Hepatocyte (in vitro differentiated cells): ENCODE data around the gene VTN. TPM values are rescaled to one million over a fixed set of nuclear protein-coding genes. Genes with fewer than 3 reads are reported as not detected.

ENCODE experiments used
- DNase-seq: peaks from one replicate; pipeline ENCODE4 v3.0.0-alpha.2; 2016; ENCODE audit warnings: low spot score
- H2AFZ ChIP-seq: fragments of 200-600 bp; sonication (generic); 2 replicates; pipeline ENCODE4 v1.6.0; 2016; ENCODE audit warnings: antibody characterized with exemption, mild to moderate bottlenecking
- H3K27ac ChIP-seq: fragments of 200-600 bp; sonication (generic); 2 replicates; pipeline ENCODE4 v1.5.1; 2016; ENCODE audit warnings: mild to moderate bottlenecking
- H3K27me3 ChIP-seq: fragments of 200-600 bp; sonication (generic); 2 replicates; pipeline ENCODE4 v1.6.1; 2016
- H3K36me3 ChIP-seq: fragments of 200-600 bp; sonication (generic); replicated peaks from 2 replicates; pipeline ENCODE4 v1.5.1; 2016; ENCODE audit warnings: low read depth; ENCODE audit not compliant: insufficient read depth
- H3K4me1 ChIP-seq: fragments of 200-600 bp; sonication (generic); 2 replicates; pipeline ENCODE4 v1.5.1; 2016; ENCODE audit warnings: mild to moderate bottlenecking, moderate library complexity; ENCODE audit not compliant: insufficient read depth
- H3K4me2 ChIP-seq: fragments of 200-600 bp; sonication (generic); 2 replicates; pipeline ENCODE4 v1.6.0; 2016
- H3K4me3 ChIP-seq: fragments of 200-600 bp; sonication (generic); 2 replicates; pipeline ENCODE4 v1.5.1; 2016; ENCODE audit warnings: mild to moderate bottlenecking
- H3K79me2 ChIP-seq: fragments of 200-600 bp; sonication (generic); 2 replicates; pipeline ENCODE4 v1.6.0; 2017; ENCODE audit warnings: mild to moderate bottlenecking
- H3K9me2 ChIP-seq: fragments of 200-600 bp; sonication (generic); replicated peaks from 2 replicates; pipeline ENCODE4 v1.6.0; 2017; ENCODE audit warnings: mild to moderate bottlenecking; ENCODE audit not compliant: insufficient read depth
- H3K9me3 ChIP-seq: fragments of 200-600 bp; sonication (generic); 2 replicates; pipeline ENCODE4 v1.5.1; 2016; ENCODE audit warnings: low read depth, mild to moderate bottlenecking
- H4K20me1 ChIP-seq: fragments of 200-600 bp; sonication (generic); 2 replicates; pipeline ENCODE4 v1.6.0; 2016; ENCODE audit warnings: mild to moderate bottlenecking; ENCODE audit not compliant: insufficient read depth, poor library complexity, severe bottlenecking
- EZH2 ChIP-seq: fragments of 200-600 bp; sonication (generic); IDR thresholded peaks from 2 replicates; pipeline ENCODE4 v1.6.1; 2016; ENCODE audit warnings: antibody characterized with exemption, mild to moderate bottlenecking, borderline replicate concordance
- EZH2phosphoT487 ChIP-seq: fragments of 200-600 bp; sonication (generic); IDR thresholded peaks from one replicate; pipeline ENCODE4 v1.6.1; 2018; ENCODE audit warnings: antibody characterized with exemption, mild to moderate bottlenecking, low read depth, moderate library complexity; ENCODE audit not compliant: unreplicated experiment, severe bottlenecking
- WGBS: methylation state at CpG from one replicate; pipeline ENCODE4 v1.1.6; 2016; ENCODE audit warnings: low lambda C conversion rate; ENCODE audit errors: missing lambda C conversion rate; 5-methylcytosine and 5-hydroxymethylcytosine counted together
- microRNA-seq: library from miRNA; unstranded; fragments of <30 nt; microRNA quantifications from one replicate; pipeline ENCODE4, GENCODE V29; 2017
- polyA plus RNA-seq: library from polyadenylated mRNA; unstranded; fragments of >200 nt; fragmentation: Nextera tagmentation; extraction: Ambion mirVana; gene quantifications from 2 replicates; pipeline ENCODE4 v1.2.1, GENCODE V29; 2016
- total RNA-seq: library from RNA; depleted of rRNA; stranded (reverse); fragments of >200 nt; gene quantifications from 2 replicates; pipeline ENCODE4 v1.2.3, GENCODE V29; 2014
- TF ChIP-seq, protein P1 (sequence below): fragments of 200-600 bp; sonication (generic); IDR thresholded peaks from 2 replicates; pipeline ENCODE4 v1.5.1; 2016; ENCODE audit warnings: antibody characterized with exemption, mild to moderate bottlenecking; ENCODE audit not compliant: poor library complexity

VTN gene
- total and polyA plus RNA-seq, 2 experiments from 2014 or later, result 763 to 1,128 TPM

DNA sequence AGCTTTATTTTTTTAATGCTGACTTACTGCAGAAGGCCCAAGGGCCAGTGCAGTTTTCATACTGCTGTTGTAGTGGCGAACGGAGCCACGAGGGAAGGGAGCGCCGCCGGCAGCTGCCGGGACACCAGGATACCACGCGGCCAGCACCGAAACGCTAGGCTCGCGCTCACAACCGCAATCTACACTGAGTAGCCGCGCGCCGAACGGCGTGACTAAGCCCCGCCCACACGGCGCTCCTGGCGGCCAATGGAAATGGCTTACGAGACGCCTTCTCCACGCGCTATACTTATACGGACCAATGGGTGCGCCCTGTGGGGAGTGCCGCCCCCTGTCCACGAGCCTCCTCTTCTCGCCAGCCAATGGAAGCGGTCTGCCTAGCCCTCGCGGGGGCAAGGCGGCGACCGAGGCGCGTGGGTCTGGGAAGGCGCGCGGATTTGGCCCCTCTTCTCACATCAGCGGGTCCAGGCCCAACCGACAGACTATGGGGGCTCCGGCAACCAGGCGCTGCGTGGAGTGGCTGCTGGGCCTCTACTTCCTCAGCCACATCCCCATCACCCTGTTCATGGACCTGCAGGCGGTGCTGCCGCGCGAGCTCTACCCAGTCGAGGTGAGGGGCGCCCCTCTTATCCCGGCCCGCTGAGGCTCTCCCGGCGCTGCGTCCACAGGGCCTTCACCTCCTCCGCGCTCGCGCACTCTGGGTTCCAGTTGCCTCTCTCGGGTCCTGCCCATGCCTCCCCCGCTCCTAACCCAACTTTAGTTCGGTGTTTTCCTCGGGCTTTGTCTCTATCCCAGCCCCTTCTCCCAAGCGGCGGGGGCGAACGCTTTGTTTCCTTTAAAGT lies 51.1 kb downstream of the VTN start, which contains the start of gene TMEM97:
Gene TMEM97, plus strand, starts transcription at position 442 of the 839 bp plus-strand sequence. Its CDS starts 40 bp downstream, at position 482.
- H3K79me2 ChIP-seq, result peaks cover 43% of the 10 kb centered on the region
- H3K4me1 ChIP-seq, result peaks cover 26% of the 10 kb centered on the region
- H2AFZ ChIP-seq, result peak within 1 kb of the TSS; percentile 85

GRCh38 chr17:28317966-28318758 lies 51.9 kb downstream of the VTN start:
- Histone ChIP-seq H3K27ac (peak overlapping the region; percentile 17), H3K27me3 (no peaks in the 10 kb centered on the region), H3K9me2 (no peaks in the 10 kb centered on the region), H3K4me2 (peak overlapping the region; percentile 84), H4K20me1 (no peaks in the 10 kb centered on the region), H3K79me2 (peaks cover 35% of the 10 kb centered on the region), H3K9me3 (no peaks in the 10 kb centered on the region), H3K4me1 (peaks cover 23% of the 10 kb centered on the region), H2AFZ (peak overlapping the region; percentile 79), H3K36me3 (no peaks in the 10 kb centered on the region), H3K4me3 (peak overlapping the region; percentile 28)
- no peak for DNase-seq
- WGBS, result 8% methylated on average over 40 of the region's 40 CpGs
- TF ChIP-seq EZH2phosphoT487 (no peak), EZH2 (no peak)
- TF ChIP-seq, protein P1, sequence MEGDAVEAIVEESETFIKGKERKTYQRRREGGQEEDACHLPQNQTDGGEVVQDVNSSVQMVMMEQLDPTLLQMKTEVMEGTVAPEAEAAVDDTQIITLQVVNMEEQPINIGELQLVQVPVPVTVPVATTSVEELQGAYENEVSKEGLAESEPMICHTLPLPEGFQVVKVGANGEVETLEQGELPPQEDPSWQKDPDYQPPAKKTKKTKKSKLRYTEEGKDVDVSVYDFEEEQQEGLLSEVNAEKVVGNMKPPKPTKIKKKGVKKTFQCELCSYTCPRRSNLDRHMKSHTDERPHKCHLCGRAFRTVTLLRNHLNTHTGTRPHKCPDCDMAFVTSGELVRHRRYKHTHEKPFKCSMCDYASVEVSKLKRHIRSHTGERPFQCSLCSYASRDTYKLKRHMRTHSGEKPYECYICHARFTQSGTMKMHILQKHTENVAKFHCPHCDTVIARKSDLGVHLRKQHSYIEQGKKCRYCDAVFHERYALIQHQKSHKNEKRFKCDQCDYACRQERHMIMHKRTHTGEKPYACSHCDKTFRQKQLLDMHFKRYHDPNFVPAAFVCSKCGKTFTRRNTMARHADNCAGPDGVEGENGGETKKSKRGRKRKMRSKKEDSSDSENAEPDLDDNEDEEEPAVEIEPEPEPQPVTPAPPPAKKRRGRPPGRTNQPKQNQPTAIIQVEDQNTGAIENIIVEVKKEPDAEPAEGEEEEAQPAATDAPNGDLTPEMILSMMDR, result no peak

More for the DNA sequence above, 51.1 kb downstream of the VTN start, which contains the start of gene TMEM97:
- Histone ChIP-seq H3K4me2 (peak within 1 kb of the TSS; percentile 84), H3K27ac (peak within 1 kb of the TSS; percentile 86), H3K36me3 (no peaks in the 10 kb centered on the region), H4K20me1 (no peaks in the 10 kb centered on the region), H3K9me2 (no peaks in the 10 kb centered on the region), H3K9me3 (no peaks in the 10 kb centered on the region), H3K27me3 (no peaks in the 10 kb centered on the region), H3K4me3 (peak within 1 kb of the TSS; percentile 55)
- peak; percentile 98 for DNase-seq
- TF ChIP-seq, protein P1, result peak; percentile 17
- TF ChIP-seq EZH2phosphoT487, result no peak
- under 1% methylated on average over 68 of the region's 72 CpGs for WGBS

Small RNA genes lying within 50 kb of the gene (microRNA-seq; reads per million reads assigned to microRNA genes)
- 1.3 reads per million for gene MIR4723

Other genes starting within 250 kb of the VTN start
- gene TMEM97, start 51.1 kb downstream of the VTN start, total RNA-seq, result 66.9 and 74.7 TPM in 2 replicates
- 63.6 and 69.1 TPM in 2 replicates for gene TMEM97, start 51.1 kb downstream of the VTN start, polyA plus RNA-seq
- 49.9 and 62.4 TPM in 2 replicates for gene IFT20, start 34.8 kb downstream of the VTN start, total RNA-seq
- 75.1 and 75.3 TPM in 2 replicates for gene IFT20, start 34.8 kb downstream of the VTN start, polyA plus RNA-seq
- gene TNFAIP1, start 34.5 kb downstream of the VTN start, total RNA-seq, result 25.4 and 37.6 TPM in 2 replicates
- 36.9 and 39.0 TPM in 2 replicates for gene TNFAIP1, start 34.5 kb downstream of the VTN start, polyA plus RNA-seq
- gene POLDIP2, start 12.8 kb downstream of the VTN start, total RNA-seq, result 81.6 and 82.9 TPM in 2 replicates
- 118 and 122 TPM in 2 replicates for gene POLDIP2, start 12.8 kb downstream of the VTN start, polyA plus RNA-seq
- not detected in 2 replicates for gene SEBOX, start 5.1 kb downstream of the VTN start, total RNA-seq
- gene SEBOX, start 5.1 kb downstream of the VTN start, polyA plus RNA-seq, result not detected in 2 replicates
- 12.8 and 19.5 TPM in 2 replicates for gene SARM1, start 1.4 kb upstream of the VTN start, total RNA-seq
- gene SARM1, start 1.4 kb upstream of the VTN start, polyA plus RNA-seq, result 11.0 and 14.5 TPM in 2 replicates
- 41.9 and 54.5 TPM in 2 replicates for gene SLC46A1, start 35.9 kb upstream of the VTN start, total RNA-seq
- 34.8 and 43.1 TPM in 2 replicates for gene SLC46A1, start 35.9 kb upstream of the VTN start, polyA plus RNA-seq
- gene SLC13A2, start 103.3 kb upstream of the VTN start, total RNA-seq, result 1.2 and 2.0 TPM in 2 replicates
- 1.1 and 2.0 TPM in 2 replicates for gene SLC13A2, start 103.3 kb upstream of the VTN start, polyA plus RNA-seq
- not detected in 2 replicates for gene FOXN1, start 136.0 kb upstream of the VTN start, total RNA-seq
- gene FOXN1, start 136.0 kb upstream of the VTN start, polyA plus RNA-seq, result 0.87 TPM in 1 of 2 replicates, not detected in the other
- gene UNC119, start 182.3 kb upstream of the VTN start, total RNA-seq, result 65.2 and 68.1 TPM in 2 replicates
- gene UNC119, start 182.3 kb upstream of the VTN start, polyA plus RNA-seq, result 85.5 and 87.6 TPM in 2 replicates
- gene PIGS, start 201.2 kb upstream of the VTN start, total RNA-seq, result 39.5 and 59.1 TPM in 2 replicates
- gene PIGS, start 201.2 kb upstream of the VTN start, polyA plus RNA-seq, result 65.4 and 78.2 TPM in 2 replicates
- gene ALDOC, start 206.6 kb upstream of the VTN start, total RNA-seq, result 31.8 and 34.5 TPM in 2 replicates
- 14.9 and 16.2 TPM in 2 replicates for gene ALDOC, start 206.6 kb upstream of the VTN start, polyA plus RNA-seq
- gene SPAG5, start 228.7 kb upstream of the VTN start, total RNA-seq, result 13.9 and 16.3 TPM in 2 replicates
- 17.9 and 19.2 TPM in 2 replicates for gene SPAG5, start 228.7 kb upstream of the VTN start, polyA plus RNA-seq
- 4.6 and 5.3 TPM in 2 replicates for gene RSKR, start 243.9 kb upstream of the VTN start, total RNA-seq
- 1.6 and 2.2 TPM in 2 replicates for gene RSKR, start 243.9 kb upstream of the VTN start, polyA plus RNA-seq